Loucy (cell line): ENCODE data around the gene NBEA.
A peak's percentile ranks its signal among the peaks of the same experiment; 100 is the strongest.

Experiments
- H2AFZ ChIP-seq: fragments of 200-600 bp; sonication (generic); 2 replicates; pipeline ENCODE4 v1.6.0; 2016; ENCODE audit warnings: antibody characterized with exemption, mild to moderate bottlenecking, low read length, moderate library complexity
- H3F3A ChIP-seq: fragments of 200-600 bp; 2 replicates; pipeline ENCODE4 v1.6.0; 2016; ENCODE audit warnings: antibody characterized with exemption, low read depth, mild to moderate bottlenecking
- H3K27me3 ChIP-seq: fragments of 200-600 bp; sonication (generic); 2 replicates; pipeline ENCODE4 v1.6.1; 2014; ENCODE audit warnings: low read length, mild to moderate bottlenecking; ENCODE audit not compliant: insufficient read depth, poor library complexity, severe bottlenecking
- H3K36me3 ChIP-seq: fragments of 200-600 bp; sonication (generic); 2 replicates; pipeline ENCODE4 v1.6.1; 2016; ENCODE audit warnings: low read length; ENCODE audit not compliant: insufficient read depth
- H3K4me1 ChIP-seq: fragments of 200-600 bp; sonication (generic); 2 replicates; pipeline ENCODE4 v1.5.1; 2014; ENCODE audit warnings: low read length, mild to moderate bottlenecking; ENCODE audit not compliant: insufficient read depth, poor library complexity, severe bottlenecking
- H3K4me2 ChIP-seq: fragments of 200-600 bp; sonication (generic); 2 replicates; pipeline ENCODE4 v1.6.0; 2014; ENCODE audit warnings: antibody characterized with exemption, low read length, low read depth, mild to moderate bottlenecking; ENCODE audit not compliant: poor library complexity, severe bottlenecking
- H3K4me3 ChIP-seq: fragments of 200-600 bp; sonication (generic); 2 replicates; pipeline ENCODE4 v1.5.1; 2014; ENCODE audit warnings: low read length, mild to moderate bottlenecking, mixed read lengths; ENCODE audit not compliant: poor library complexity, severe bottlenecking
- H3K79me2 ChIP-seq: fragments of 200-600 bp; sonication (generic); 2 replicates; pipeline ENCODE4 v1.6.1; 2014; ENCODE audit warnings: low read length; ENCODE audit not compliant: insufficient read depth
- H3K9ac ChIP-seq: fragments of 200-600 bp; sonication (generic); 2 replicates; pipeline ENCODE4 v1.6.0; 2014; ENCODE audit warnings: mild to moderate bottlenecking, low read depth, low read length, moderate library complexity; ENCODE audit not compliant: poor library complexity, severe bottlenecking
- H3K9me2 ChIP-seq: fragments of 200-600 bp; sonication (generic); replicated peaks from 2 replicates; pipeline ENCODE4 v1.6.1; 2016; ENCODE audit warnings: low read depth, low read length, mixed read lengths
- H3K9me3 ChIP-seq: fragments of 200-600 bp; sonication (generic); 2 replicates; pipeline ENCODE4 v1.6.1; 2014; ENCODE audit warnings: mild to moderate bottlenecking, antibody characterized with exemption, low read length, low read depth; ENCODE audit not compliant: insufficient read depth
- H4K20me1 ChIP-seq: fragments of 200-600 bp; sonication (generic); 2 replicates; pipeline ENCODE4 v1.6.0; 2014; ENCODE audit warnings: antibody characterized with exemption, low read length, mild to moderate bottlenecking; ENCODE audit not compliant: insufficient read depth, poor library complexity, severe bottlenecking
- CTCF ChIP-seq: fragments of 200-600 bp; sonication (generic); conservative IDR thresholded peaks from 2 replicates; pipeline ENCODE4 v1.5.1; 2014; ENCODE audit warnings: mild to moderate bottlenecking, antibody characterized with exemption, low read length
- EZH2phosphoT487 ChIP-seq: fragments of 200-600 bp; IDR thresholded peaks from 2 replicates; pipeline ENCODE4 v1.6.1; 2018; ENCODE audit warnings: antibody characterized with exemption, mild to moderate bottlenecking, moderate library complexity, borderline replicate concordance

The NBEA gene

DNA sequence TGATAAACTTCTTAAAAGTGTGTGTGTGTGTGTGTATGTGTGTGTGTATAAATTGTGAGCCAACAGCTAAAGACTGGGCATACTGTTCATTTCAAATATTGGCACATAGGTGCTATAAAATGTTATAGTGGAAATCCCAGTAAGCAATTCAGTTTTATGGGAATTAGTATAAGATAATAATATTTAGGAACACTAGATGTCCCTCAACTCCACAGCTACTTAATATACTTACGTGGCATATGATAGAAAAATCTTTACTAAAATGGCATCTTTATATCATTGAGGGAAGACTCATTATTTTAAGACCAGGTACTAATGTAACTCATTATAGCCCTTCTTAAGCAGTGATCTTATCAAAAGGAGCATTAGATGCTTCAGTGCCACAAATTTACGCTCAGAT is 268.2 kb downstream of the NBEA start:
- TF ChIP-seq EZH2phosphoT487 = no peak
- peak; percentile 43 for TF ChIP-seq CTCF

DNA sequence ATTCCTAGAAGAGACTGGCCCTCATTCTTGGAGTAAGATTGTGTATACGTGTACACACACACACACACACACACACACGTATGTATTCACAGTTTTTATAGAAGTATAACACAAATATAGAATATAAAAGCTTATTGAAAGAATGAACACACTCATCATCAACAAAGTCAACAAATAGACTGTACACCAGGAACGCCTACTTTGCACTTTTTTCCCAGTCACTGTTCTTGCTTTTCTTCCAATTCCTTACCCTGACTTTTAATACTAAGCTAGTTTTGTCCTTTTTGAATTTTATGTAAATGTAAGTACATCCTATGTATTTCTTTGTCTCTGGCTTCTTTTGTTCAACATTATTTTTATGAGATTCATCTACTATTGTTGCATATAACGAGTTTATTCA is 269.9 kb downstream of the NBEA start:
- Histone ChIP-seq H2AFZ (no peak overlapping the region), H3K9ac (no peak overlapping the region), H3K4me1 (no peaks in the 10 kb centered on the region), H3K9me2 (no peaks in the 10 kb centered on the region), H3F3A (no peaks in the 10 kb centered on the region), H3K36me3 (no peaks in the 10 kb centered on the region), H3K79me2 (no peaks in the 10 kb centered on the region), H4K20me1 (no peaks in the 10 kb centered on the region), H3K4me2 (no peak overlapping the region), H3K27me3 (no peaks in the 10 kb centered on the region), H3K9me3 (no peaks in the 10 kb centered on the region), H3K4me3 (no peak overlapping the region)
- no peak for TF ChIP-seq EZH2phosphoT487
- TF ChIP-seq CTCF = no peak

More for the DNA sequence above, 268.2 kb downstream of the NBEA start:
- no peak overlapping the region for H3K9ac ChIP-seq
- no peak overlapping the region for H2AFZ ChIP-seq
- H3K4me3 ChIP-seq = no peak overlapping the region
- H3F3A ChIP-seq = no peaks in the 10 kb centered on the region
- H3K4me2 ChIP-seq = no peak overlapping the region
- no peaks in the 10 kb centered on the region for H4K20me1 ChIP-seq
- H3K4me1 ChIP-seq = no peaks in the 10 kb centered on the region
- no peaks in the 10 kb centered on the region for H3K79me2 ChIP-seq
- no peaks in the 10 kb centered on the region for H3K36me3 ChIP-seq
- no peaks in the 10 kb centered on the region for H3K9me3 ChIP-seq
- H3K27me3 ChIP-seq = no peaks in the 10 kb centered on the region
- no peaks in the 10 kb centered on the region for H3K9me2 ChIP-seq

DNA sequence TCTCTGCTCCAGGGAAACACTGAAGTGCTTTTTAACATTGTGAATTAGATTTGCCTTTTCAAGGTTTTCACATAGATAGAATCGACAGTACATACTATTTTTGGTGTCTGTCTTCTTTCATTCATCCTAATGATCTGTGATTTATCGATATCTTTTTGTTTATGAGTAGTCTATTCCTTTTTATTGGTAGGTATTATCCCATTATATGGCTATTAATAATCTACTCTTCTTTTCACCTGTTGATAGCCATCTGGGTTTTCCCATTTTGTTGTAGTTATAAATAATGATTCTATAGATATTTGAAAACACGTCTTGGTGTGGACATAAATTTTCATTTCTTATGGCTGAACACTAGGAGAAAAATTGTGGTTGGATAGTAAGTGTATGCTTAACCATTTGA is 271.8 kb downstream of the NBEA start:
- no peaks in the 10 kb centered on the region for H3K27me3 ChIP-seq
- no peaks in the 10 kb centered on the region for H3K79me2 ChIP-seq
- H3F3A ChIP-seq = no peaks in the 10 kb centered on the region
- no peaks in the 10 kb centered on the region for H3K4me1 ChIP-seq
- no peak overlapping the region for H3K9ac ChIP-seq
- H3K9me2 ChIP-seq = no peaks in the 10 kb centered on the region
- H4K20me1 ChIP-seq = no peaks in the 10 kb centered on the region
- no peak overlapping the region for H3K4me2 ChIP-seq
- H3K9me3 ChIP-seq = no peaks in the 10 kb centered on the region
- H3K36me3 ChIP-seq = no peaks in the 10 kb centered on the region
- no peak overlapping the region for H3K4me3 ChIP-seq
- TF ChIP-seq EZH2phosphoT487 (no peak), CTCF (no peak)
- H2AFZ ChIP-seq = no peak overlapping the region
